ENCODE data around the gene CFAP68.

Gene CFAP68

GRCh38 chr11:111860257-111860656 is 19.1 kb upstream of the CFAP68 start:
- POLR2A ChIA-PET, result no interaction called here
- H3K36me3 ChIP-seq (ENCODE audit: control insufficient read depth in 2 of 2, insufficient read depth in 1 of 2, low read length in 2 of 2), result peaks cover 6 to 71% of the 10 kb centered on the region in 2 experiments
- TF ChIP-seq HOXC10 (CRISPR knock-in tag; IDR thresholded peaks at IDR 0.05) (no peak), REST (tag by site-specific recombination; IDR thresholded peaks at IDR 0.05) (no peak), ZNF626 (tag by site-specific recombination; IDR thresholded peaks at IDR 0.05) (no peak), ZBTB1 (tag by site-specific recombination; IDR thresholded peaks at IDR 0.05) (no peak), ZNF138 (tag by site-specific recombination; IDR thresholded peaks at IDR 0.05; ENCODE audit: borderline replicate concordance) (no peak), ZNF155 (tag by site-specific recombination; IDR thresholded peaks at IDR 0.05) (no peak), ATF2 (tag by site-specific recombination; IDR thresholded peaks at IDR 0.05; ENCODE audit: low read depth) (no peak), GLI4 (tag by site-specific recombination; IDR thresholded peaks at IDR 0.05) (no peak), ZSCAN18 (tag by site-specific recombination; IDR thresholded peaks at IDR 0.05) (no peak), ZNF843 (tag by site-specific recombination; IDR thresholded peaks at IDR 0.05) (no peak), ZNF596 (tag by site-specific recombination; IDR thresholded peaks at IDR 0.05) (no peak), BCL11A (tag by site-specific recombination; IDR thresholded peaks at IDR 0.05; ENCODE audit: low read depth) (no peak), ZFP3 (tag by site-specific recombination; IDR thresholded peaks at IDR 0.05; ENCODE audit: low read depth) (no peak), KLF17 (tag by site-specific recombination; IDR thresholded peaks at IDR 0.05) (no peak)

GRCh38 chr11:111870113-111870512 is 9.2 kb upstream of the CFAP68 start:
- no peaks in the 10 kb centered on the region for H3K9me3 ChIP-seq (ENCODE audit: control insufficient read depth, insufficient read depth, low read depth, low read length)
- H3K27ac ChIP-seq (ENCODE audit: extremely low read depth, low read depth, low read length), result no peak overlapping the region
- H3K4me1 ChIP-seq (ENCODE audit: control insufficient read depth, insufficient read depth, low read length), result no peaks in the 10 kb centered on the region
- ChIA-PET CTCF (interaction anchor here (0.6 to 2.8 kb wide), 6 partner anchors 9 to 410 kb away, joined by 4 to 17 read pairs (median 4); no protein-coding TSS in a partner anchor), POLR2A (interaction anchor here (0.6 to 1.8 kb wide), 5 partner anchors 18 to 111 kb away, joined by 3 to 18 read pairs (median 3); no protein-coding TSS in a partner anchor)
- H3K36me3 ChIP-seq (ENCODE audit: control insufficient read depth in 2 of 2, insufficient read depth in 1 of 2, low read length in 2 of 2), result peaks cover 15 to 41% of the 10 kb centered on the region in 2 experiments; a peak in 2 of 3 replicates
- no peak overlapping the region for H3K4me3 ChIP-seq (ENCODE audit: low read depth, low read length)
- TF ChIP-seq ZNF629 (tag by site-specific recombination; IDR thresholded peaks at IDR 0.05) (no peak), MYNN (tag by site-specific recombination; IDR thresholded peaks at IDR 0.05; ENCODE audit: borderline replicate concordance) (no peak), ZNF302 (tag by site-specific recombination; IDR thresholded peaks at IDR 0.05; ENCODE audit: low read depth) (no peak), ZNF362 (tag by site-specific recombination; IDR thresholded peaks at IDR 0.05) (no peak), ZNF785 (tag by site-specific recombination; IDR thresholded peaks at IDR 0.05) (no peak), ZBTB7A (tag by site-specific recombination; IDR thresholded peaks at IDR 0.05; ENCODE audit: low read depth) (no peak), ZNF585B (tag by site-specific recombination; IDR thresholded peaks at IDR 0.05) (no peak), ZNF76 (tag by site-specific recombination; IDR thresholded peaks at IDR 0.05; ENCODE audit: borderline replicate concordance, low read depth) (no peak), ZNF701 (tag by site-specific recombination; IDR thresholded peaks at IDR 0.05) (no peak), ZNF677 (tag by site-specific recombination; IDR thresholded peaks at IDR 0.05) (no peak), ZBTB44 (tag by site-specific recombination; IDR thresholded peaks at IDR 0.05) (no peak)

More at GRCh38 chr11:111860257-111860656, 19.1 kb upstream of the CFAP68 start:
- CTCF ChIA-PET, result interaction anchor here (1.1 kb wide), 1 partner anchor 14 kb away, joined by 3 read pairs; no protein-coding TSS in a partner anchor
- H3K9me3 ChIP-seq (ENCODE audit: control insufficient read depth, insufficient read depth, low read depth, low read length), result no peaks in the 10 kb centered on the region
- no peaks in the 10 kb centered on the region for H3K4me1 ChIP-seq (ENCODE audit: control insufficient read depth, insufficient read depth, low read length)
- H3K27ac ChIP-seq (ENCODE audit: extremely low read depth, low read depth, low read length), result no peak overlapping the region
- no peak overlapping the region for H3K4me3 ChIP-seq (ENCODE audit: low read depth, low read length)
